Activated naive CD8-positive, alpha-beta T cell treated with anti-CD3 and anti-CD28 coated beads for 36 hours (primary cell): ENCODE data around the gene ACAD8. TPM values are rescaled to one million over a fixed set of nuclear protein-coding genes. Genes with fewer than 3 reads are reported as not detected.
"Not testable (repeated sequence)": the region's sequence is repeated elsewhere in the genome, so short reads cannot be mapped to it uniquely, and the experiment has no call there.

Experiments used
- DNase-seq: peaks from one replicate; pipeline ENCODE4 v3.0.0; 2021
- H3K27ac Mint-ChIP-seq: one replicate; pipeline ENCODE4 v1.8.0; 2022; ENCODE audit warnings: mild to moderate bottlenecking, moderate library complexity, mixed read lengths
- H3K27me3 Mint-ChIP-seq: one replicate; pipeline ENCODE4 v1.8.0; 2022; ENCODE audit warnings: mild to moderate bottlenecking, mixed read lengths
- H3K36me3 Mint-ChIP-seq: one replicate; pipeline ENCODE4 v1.8.0; 2021; ENCODE audit warnings: mild to moderate bottlenecking, mixed read lengths
- H3K4me1 Mint-ChIP-seq: one replicate; pipeline ENCODE4 v1.8.0; 2021; ENCODE audit warnings: mixed read lengths
- H3K4me3 Mint-ChIP-seq: one replicate; pipeline ENCODE4 v1.8.0; 2022; ENCODE audit warnings: mild to moderate bottlenecking, moderate library complexity, mixed read lengths
- H3K9me3 Mint-ChIP-seq: one replicate; pipeline ENCODE4 v1.8.0; 2022; ENCODE audit warnings: mixed read lengths
- total RNA-seq, 2 experiments: library from RNA; stranded (reverse); gene quantifications; one replicate each; pipeline ENCODE4 v1.2.3, GENCODE V29; 2021

Gene ACAD8
- total RNA-seq, 2 experiments from 2014 or later: 20.9 to 21.1 TPM

DNA sequence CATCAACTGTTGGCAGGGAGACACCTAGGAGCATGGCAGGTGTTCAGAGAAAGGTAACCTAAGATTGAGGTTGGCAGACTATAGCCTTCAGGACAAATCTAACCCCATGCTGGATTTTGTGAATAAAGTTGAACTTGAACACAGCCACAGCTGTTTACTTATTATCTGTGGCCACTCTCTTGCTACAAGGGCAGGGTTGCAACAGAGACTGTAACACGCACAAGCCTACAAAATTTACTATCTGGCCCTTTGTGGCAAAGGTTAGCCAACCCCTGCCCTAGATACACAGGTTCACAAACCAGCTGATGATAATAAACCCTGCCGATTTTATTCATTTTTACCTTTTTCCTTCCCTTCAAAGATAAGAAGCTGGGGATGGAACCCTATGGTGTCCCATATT lies 2.7 kb upstream of the ACAD8 start:
- Mint-ChIP-seq H3K27ac (no peak overlapping the region), H3K27me3 (no peaks in the 10 kb centered on the region), H3K9me3 (no peaks in the 10 kb centered on the region), H3K36me3 (peaks cover 15% of the 10 kb centered on the region), H3K4me1 (peaks cover 39% of the 10 kb centered on the region), H3K4me3 (no peak overlapping the region)
- DNase-seq: no peak

DNA sequence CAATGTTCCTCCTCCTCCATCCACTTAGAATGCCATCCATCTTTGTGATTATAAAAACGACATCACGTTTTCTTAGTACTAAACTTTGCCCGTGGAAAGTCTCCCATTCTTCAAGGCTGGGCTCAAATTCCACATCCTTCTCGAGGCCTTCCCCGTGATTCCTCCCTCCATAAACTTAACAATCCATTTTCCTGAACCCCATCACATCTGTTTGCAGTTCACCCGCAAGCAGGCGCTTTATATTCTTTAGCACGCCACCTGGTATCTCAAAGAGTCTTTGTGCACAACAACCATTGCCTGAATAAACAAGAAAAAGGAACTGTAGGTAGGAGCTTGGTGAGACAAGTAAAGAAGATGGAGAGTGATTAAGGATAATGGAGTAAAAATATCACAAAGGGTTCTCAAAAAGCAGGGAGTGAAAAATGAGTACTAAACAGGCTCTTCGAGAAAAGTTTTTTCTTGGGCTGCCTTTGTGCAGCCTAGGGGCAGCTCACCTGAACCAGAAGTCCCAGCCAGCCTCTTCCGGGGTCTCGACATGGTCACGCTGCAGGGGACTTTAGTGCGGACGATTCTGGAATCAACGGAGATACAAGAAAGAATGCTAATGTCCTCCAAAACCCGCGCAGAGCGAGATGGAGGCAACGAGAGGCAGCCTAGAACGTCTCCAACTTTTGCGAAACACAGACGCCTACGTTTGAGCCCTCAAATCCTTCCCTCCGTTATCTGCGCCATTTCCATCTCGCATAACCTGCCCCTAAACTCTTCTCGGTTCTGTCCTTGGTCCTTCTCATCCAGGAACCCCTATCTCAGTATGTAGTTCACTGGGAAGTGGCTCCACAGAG lies 801 bp upstream of the ACAD8 start:
- Mint-ChIP-seq H3K36me3 (peaks cover 15% of the 10 kb centered on the region), H3K4me1 (peaks cover 39% of the 10 kb centered on the region), H3K27me3 (no peaks in the 10 kb centered on the region), H3K9me3 (no peaks in the 10 kb centered on the region), H3K4me3 (peak overlapping the region; percentile 85), H3K27ac (peak overlapping the region; percentile 86)
- DNase-seq: peak; percentile 27

DNA sequence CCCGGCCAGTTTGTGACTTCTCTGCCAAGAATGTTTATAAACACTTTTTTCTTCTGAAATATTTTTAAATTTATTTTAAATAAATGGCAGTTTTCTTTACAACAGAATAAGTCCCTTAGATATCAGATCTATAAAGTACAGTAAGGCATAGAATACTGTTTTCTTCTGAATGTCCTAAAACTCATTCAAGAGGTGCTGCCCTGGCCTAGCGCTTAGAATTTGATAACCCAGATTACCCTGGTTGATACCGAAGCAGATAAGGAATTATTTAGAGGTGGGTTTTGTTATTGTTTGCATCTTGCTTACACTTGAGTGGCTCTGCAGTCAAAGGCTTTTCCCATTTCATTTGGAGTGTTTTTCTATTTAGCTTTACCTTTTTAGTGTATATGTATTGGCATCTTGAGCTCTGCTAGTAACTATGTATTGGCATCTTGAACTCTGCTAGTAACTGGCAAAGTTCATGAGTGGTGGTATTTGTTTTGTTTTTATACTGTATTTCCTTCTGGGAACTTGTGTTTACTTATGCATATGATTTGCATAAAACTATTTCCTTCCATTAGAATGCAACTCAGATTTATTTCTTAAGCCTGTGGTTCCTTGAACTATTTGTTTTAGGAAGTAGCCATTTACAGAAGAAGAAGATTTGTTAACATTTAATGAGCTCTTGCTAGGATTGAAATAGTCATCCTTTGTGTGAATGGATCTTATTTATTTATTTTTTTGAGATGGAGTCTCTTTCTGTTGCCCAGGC lies 1.2 kb downstream of the ACAD8 start:
- Mint-ChIP-seq H3K36me3 (peaks cover 10% of the 10 kb centered on the region), H3K9me3 (no peaks in the 10 kb centered on the region), H3K4me1 (peaks cover 28% of the 10 kb centered on the region), H3K27me3 (no peaks in the 10 kb centered on the region), H3K4me3 (peak overlapping the region; percentile 85), H3K27ac (peak overlapping the region; percentile 70)
- no peak for DNase-seq

DNA sequence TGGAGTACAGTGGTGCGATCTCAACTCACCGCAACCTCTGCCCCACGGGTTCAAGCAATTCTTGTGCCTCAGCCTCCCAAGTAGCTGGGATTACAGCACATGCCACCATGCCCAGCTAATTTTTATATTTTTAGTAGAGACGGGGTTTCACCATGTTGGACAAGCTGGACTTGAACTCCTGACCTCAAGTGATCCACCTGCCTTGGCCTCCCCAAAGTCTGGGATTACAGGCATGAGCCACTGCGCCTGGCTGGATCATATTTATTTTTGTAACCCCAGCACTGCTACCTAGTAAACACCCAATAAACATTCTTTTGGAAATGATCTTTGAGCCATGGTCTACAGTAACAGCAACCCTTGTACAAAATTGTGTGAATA lies 1.8 kb downstream of the ACAD8 start:
- not testable (repeated sequence) for H3K9me3 Mint-ChIP-seq, H3K36me3 Mint-ChIP-seq, H3K27ac Mint-ChIP-seq, H3K27me3 Mint-ChIP-seq, DNase-seq
- Mint-ChIP-seq H3K4me1 (peaks cover 28% of the 10 kb centered on the region), H3K4me3 (peak overlapping the region; percentile 53)

DNA sequence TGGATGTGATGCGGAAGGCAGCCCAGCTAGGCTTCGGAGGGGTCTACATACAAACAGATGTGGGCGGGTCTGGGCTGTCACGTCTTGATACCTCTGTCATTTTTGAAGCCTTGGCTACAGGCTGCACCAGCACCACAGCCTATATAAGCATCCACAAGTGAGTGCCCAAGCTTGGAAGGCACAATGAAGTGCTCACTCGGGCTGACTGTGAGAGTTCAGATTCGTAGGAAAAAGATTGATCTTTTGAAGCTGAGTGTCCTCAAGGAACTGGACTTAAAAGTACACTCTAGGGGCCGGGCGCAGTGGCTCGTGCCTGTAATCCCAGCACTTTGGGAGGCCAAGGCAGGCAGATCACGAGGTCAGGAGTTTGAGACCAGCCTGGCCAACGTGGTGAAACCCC lies 3.7 kb downstream of the ACAD8 start:
- no peak for DNase-seq
- Mint-ChIP-seq H3K27me3 (no peaks in the 10 kb centered on the region), H3K36me3 (peaks cover 5% of the 10 kb centered on the region), H3K4me1 (peaks cover 17% of the 10 kb centered on the region), H3K9me3 (no peaks in the 10 kb centered on the region), H3K4me3 (no peak overlapping the region), H3K27ac (no peak overlapping the region)

DNA sequence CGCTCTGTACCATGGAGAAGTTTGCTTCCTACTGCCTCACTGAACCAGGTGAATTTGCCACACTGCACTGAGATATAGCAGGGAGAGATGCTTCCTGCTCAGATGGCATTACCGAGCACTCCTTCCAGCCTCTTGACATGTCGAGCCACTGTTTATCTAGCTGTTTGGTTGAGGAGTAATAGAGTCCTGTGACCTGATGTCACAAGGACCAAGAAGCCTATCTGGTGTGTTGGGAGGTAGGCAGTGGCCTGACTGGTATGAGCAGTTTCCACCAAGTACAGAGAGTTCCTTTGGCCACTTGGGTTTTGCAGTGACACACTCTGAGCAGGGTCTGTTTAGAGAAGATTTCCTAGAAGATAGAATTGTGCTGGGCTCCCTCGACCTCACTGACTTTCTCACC lies 5.2 kb downstream of the ACAD8 start:
- no peak overlapping the region for H3K27ac Mint-ChIP-seq
- H3K4me1 Mint-ChIP-seq: peaks cover 13% of the 10 kb centered on the region
- DNase-seq: no peak
- no peak overlapping the region for H3K4me3 Mint-ChIP-seq
- H3K27me3 Mint-ChIP-seq: no peaks in the 10 kb centered on the region
- peaks cover 3% of the 10 kb centered on the region for H3K36me3 Mint-ChIP-seq
- no peaks in the 10 kb centered on the region for H3K9me3 Mint-ChIP-seq

DNA sequence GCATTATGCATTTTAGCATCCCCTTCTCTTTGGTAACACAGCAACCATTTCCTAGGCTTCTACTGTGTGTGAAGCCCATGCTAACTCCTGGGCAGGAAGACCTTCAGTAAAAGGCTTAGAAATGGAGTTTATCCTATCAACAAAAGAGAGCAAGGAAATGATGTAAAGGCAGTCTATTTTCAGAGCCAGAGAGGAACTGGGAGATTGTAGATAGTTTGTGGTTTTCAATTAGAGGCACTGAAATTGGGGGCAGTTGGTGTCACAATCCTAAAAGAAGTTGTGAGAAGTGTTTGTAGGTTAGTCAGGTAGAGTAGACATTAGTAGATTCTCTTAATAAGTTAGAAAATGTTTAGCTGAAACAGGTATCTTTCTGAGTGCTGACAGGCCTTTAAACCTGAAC lies 7.1 kb downstream of the ACAD8 start:
- H3K27me3 Mint-ChIP-seq: no peaks in the 10 kb centered on the region
- H3K9me3 Mint-ChIP-seq: no peaks in the 10 kb centered on the region
- DNase-seq: no peak
- H3K4me3 Mint-ChIP-seq: no peak overlapping the region
- peaks cover 3% of the 10 kb centered on the region for H3K36me3 Mint-ChIP-seq
- H3K27ac Mint-ChIP-seq: no peak overlapping the region
- H3K4me1 Mint-ChIP-seq: peaks cover 1% of the 10 kb centered on the region

DNA sequence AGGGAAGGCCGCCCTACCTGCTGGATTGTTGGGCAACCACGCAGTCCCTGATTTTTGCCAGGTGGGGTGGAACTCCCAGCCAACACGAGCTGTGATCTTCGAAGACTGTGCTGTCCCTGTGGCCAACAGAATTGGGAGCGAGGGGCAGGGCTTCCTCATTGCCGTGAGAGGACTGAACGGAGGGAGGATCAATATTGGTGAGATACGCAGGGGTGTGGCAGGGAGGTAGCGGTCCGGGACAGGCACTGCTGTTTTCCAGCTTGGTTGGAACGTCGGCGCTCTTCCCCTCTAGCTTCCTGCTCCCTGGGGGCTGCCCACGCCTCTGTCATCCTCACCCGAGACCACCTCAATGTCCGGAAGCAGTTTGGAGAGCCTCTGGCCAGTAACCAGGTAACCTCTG lies 7.6 kb downstream of the ACAD8 start:
- Mint-ChIP-seq H3K27me3 (no peaks in the 10 kb centered on the region), H3K36me3 (peaks cover 3% of the 10 kb centered on the region), H3K4me1 (no peaks in the 10 kb centered on the region), H3K4me3 (no peak overlapping the region), H3K9me3 (no peaks in the 10 kb centered on the region), H3K27ac (no peak overlapping the region)
- no peak for DNase-seq

DNA sequence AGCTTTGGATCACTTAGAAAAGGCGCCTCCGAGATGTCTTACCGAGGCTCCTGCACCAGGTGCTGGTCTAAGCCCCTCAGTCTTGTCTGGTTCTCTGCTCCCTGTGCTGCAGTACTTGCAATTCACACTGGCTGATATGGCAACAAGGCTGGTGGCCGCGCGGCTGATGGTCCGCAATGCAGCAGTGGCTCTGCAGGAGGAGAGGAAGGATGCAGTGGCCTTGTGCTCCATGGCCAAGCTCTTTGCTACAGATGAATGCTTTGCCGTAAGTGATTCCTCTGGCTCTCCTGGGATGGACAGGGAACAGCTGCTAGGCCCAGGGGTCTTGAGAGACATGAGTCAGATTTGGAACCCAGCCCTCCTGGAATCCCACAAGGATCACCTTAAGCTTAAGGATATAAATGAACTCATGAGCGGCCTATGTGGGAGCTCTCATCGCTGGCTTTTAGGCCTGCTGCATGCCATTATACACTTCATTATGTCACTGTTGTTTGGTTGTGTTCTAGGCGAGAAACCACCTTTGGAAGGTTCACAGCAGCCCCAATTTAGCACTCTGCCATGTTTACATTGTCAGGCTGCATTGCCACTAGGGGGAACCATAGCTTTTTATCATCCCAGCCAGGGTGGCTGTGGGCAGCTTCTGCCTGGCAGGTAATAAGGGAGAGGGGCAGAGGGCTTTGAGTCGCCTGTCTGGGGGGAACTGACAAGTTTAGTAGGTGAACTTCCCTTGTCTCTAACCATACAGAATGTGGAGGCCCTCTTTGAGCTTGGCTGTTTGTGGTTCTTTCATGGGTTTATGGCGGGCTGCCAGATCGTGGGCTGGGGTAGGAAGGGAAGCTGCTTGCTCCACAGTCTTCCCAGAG lies 8.5 kb downstream of the ACAD8 start:
- peaks cover 2% of the 10 kb centered on the region for H3K4me1 Mint-ChIP-seq
- H3K36me3 Mint-ChIP-seq: peaks cover 3% of the 10 kb centered on the region
- H3K27me3 Mint-ChIP-seq: no peaks in the 10 kb centered on the region
- no peak for DNase-seq
- no peak overlapping the region for H3K27ac Mint-ChIP-seq
- H3K9me3 Mint-ChIP-seq: no peaks in the 10 kb centered on the region
- no peak overlapping the region for H3K4me3 Mint-ChIP-seq

DNA sequence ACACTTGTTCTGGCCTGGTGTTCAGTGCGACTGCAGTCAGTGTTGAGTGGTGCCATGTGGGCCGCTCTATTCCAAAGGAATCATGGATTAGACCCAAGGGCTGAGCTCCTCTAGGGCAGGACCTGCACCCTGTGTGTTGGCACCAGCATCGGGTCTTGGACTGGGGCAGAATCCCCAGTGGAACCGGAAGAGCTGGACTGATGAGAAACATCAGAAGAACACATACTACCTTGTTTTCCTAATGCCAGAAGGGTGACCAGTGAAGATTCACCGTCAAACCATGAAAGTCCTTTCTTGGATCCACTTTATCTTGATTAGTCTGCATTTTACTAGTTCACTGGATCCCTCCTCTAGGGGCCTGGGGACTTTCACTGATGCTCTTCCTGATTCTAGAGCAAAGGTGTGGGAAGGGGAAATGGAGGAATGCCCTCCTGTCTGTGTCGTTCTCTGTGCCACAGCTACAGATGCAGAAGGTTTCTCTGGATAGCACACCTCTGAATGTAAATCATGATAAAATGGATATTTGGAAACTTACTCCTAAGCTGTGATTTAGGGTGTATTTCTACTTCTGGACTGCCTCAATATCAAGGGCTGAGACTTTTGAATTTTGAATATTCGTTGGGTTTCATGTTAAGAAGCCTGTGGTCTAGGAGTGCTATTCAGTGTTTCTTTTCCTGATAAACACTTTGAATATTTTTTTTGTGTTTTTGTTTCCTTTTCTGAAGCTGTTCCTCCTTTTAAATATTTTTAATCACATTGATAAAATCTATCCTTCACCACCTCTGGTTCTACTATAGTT lies 11.8 kb downstream of the ACAD8 start:
- Mint-ChIP-seq H3K4me1 (peaks cover 3% of the 10 kb centered on the region), H3K36me3 (no peaks in the 10 kb centered on the region), H3K9me3 (no peaks in the 10 kb centered on the region), H3K27ac (no peak overlapping the region), H3K27me3 (no peaks in the 10 kb centered on the region), H3K4me3 (no peak overlapping the region)
- no peak for DNase-seq

DNA sequence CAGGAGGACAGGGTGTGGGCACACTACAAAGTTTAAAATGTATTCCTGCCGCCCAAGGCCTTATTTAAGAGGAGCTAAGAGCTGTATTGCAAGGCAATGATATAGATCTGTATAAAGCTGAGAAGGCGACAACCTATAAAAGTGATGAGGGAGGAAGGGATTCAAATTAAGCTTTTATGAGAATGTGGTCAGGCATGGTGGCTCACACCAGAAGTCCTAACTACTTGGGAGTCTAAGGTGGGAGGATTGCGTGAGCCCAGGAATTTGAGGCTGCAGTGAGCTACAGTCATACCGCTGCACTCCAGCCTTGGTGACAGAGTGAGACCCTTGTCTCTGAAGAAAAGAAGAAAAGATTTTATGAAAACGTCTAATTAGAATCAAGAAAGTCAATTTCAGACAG lies 13.1 kb downstream of the ACAD8 start:
- Mint-ChIP-seq H3K27me3 (no peaks in the 10 kb centered on the region), H3K4me3 (no peak overlapping the region), H3K27ac (no peak overlapping the region), H3K36me3 (no peaks in the 10 kb centered on the region), H3K4me1 (peaks cover 15% of the 10 kb centered on the region), H3K9me3 (no peaks in the 10 kb centered on the region)
- no peak for DNase-seq

DNA sequence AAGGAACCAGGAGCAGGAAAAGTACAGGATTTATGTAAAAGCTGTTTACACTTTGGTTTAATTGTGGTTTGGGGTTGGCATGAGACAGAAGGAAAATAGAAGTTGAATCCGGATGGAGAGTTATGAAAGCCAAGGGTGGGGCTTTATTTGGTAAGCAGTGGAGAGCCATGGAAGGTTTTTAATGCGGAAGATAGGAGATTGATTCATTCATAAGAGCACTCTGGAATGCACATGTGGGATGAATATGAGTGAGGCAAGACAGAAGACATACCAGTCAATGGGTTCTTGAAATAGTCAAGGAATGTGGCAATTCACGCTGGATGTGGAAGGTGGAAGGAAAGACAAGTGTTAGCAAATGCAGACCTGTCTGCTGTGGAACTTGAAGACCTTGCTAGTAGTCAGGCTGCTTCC lies 13.5 kb downstream of the ACAD8 start:
- no peaks in the 10 kb centered on the region for H3K27me3 Mint-ChIP-seq
- H3K27ac Mint-ChIP-seq: no peak overlapping the region
- H3K36me3 Mint-ChIP-seq: no peaks in the 10 kb centered on the region
- no peaks in the 10 kb centered on the region for H3K9me3 Mint-ChIP-seq
- H3K4me3 Mint-ChIP-seq: no peak overlapping the region
- DNase-seq: no peak
- H3K4me1 Mint-ChIP-seq: peaks cover 17% of the 10 kb centered on the region

DNA sequence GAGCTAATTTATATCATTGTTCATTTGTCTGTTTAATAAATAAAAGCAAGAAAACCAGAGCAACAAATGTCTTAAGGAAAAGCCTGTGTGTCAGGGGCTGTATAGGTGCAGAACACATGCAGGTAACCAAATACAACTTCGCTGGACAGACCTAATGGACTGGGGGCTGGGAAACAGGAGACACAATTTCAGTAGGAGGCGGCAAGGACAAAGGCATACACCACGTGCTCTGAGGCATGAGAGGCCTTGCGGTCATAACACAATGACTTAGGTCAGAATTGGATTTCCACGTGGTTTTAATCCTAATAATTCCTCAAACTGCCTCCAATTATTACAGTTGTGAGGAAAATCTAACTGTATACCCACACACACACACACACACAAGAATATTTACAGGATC lies 14.1 kb downstream of the ACAD8 start:
- Mint-ChIP-seq H3K9me3 (no peaks in the 10 kb centered on the region), H3K27me3 (no peaks in the 10 kb centered on the region), H3K4me3 (no peak overlapping the region), H3K4me1 (peaks cover 19% of the 10 kb centered on the region), H3K36me3 (no peaks in the 10 kb centered on the region), H3K27ac (no peak overlapping the region)
- DNase-seq: no peak

DNA sequence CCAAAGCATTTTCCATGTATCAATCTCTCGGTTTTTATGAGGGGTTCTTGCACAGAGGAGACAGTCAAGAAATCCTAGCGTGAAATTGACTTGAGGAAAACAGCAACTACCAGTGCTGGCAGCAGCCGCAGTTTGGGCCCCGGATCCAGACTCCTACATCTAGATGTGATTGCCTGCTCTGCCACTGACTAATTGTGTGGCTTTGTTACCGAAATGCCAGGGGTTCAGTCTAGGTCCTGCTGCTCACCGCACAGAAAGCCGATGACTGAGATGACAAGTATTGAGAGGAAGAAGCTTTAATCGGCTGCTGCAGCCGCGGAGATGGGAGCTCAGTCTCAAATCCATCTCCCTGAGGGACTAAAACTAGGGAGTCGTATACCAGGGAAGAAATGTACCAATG lies 14.6 kb downstream of the ACAD8 start:
- Mint-ChIP-seq H3K36me3 (no peaks in the 10 kb centered on the region), H3K4me1 (peaks cover 23% of the 10 kb centered on the region), H3K4me3 (no peak overlapping the region), H3K9me3 (no peaks in the 10 kb centered on the region), H3K27me3 (no peaks in the 10 kb centered on the region), H3K27ac (no peak overlapping the region)
- DNase-seq: no peak
